ENCODE measurements around the gene MAPK10.
"Not testable (repeated sequence)": the region's sequence is repeated elsewhere in the genome, so short reads cannot be mapped to it uniquely, and the experiment has no call there.

Gene MAPK10

GRCh38 chr4:86346320-86346719, 13.5 kb downstream of the MAPK10 start:
- FAIRE-seq (no peak), DNase-seq (ENCODE audit: extremely low spot score, insufficient read length, low read depth) (no peak)

DNA sequence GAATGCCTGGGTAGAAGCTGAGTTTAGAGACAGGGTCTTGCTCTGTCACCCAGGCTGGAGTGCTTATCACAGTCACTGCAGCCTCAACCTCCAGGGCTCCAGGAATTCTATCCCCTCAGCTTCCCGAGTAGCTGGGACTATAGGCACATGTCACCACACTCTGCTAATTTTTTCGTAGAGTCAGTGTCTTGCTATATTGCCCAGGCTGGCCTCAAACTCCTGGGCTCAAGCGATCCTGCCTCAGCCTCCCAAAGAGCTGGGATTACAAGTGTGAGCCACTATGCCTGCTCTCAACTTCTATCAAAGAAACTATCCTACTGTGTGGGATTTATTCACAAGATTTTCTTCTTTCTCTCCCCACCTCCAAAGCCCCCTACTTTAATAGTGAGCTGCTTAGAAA, 15.7 kb downstream of the MAPK10 start:
- FAIRE-seq (no peak), DNase-seq (ENCODE audit: extremely low spot score, insufficient read length, low read depth) (no peak)

- DNase-seq (ENCODE audit: extremely low spot score, insufficient read length, low read depth), result no peak
- no peak for FAIRE-seq
Observed at GRCh38 chr4:86338989-86339388, 20.9 kb downstream of the MAPK10 start.

DNA sequence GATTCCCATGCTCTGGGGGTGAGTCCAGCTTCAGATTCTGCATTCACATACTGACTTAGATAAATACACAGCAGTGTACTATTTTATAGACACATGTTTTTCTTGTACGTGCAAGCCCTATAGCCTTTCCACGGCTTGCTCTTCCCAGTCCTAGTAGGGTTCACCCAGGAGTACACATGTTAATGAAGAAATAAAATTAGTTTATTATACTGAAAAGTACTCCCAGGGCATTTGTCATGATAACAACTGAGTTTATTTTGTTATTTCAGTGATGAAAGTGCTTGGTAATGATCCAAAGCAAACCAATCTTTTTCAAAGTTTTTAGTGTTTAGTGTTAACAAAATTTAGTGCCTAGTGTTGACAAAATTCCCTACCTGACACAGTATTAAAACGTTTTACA, 21.3 kb downstream of the MAPK10 start:
- DNase-seq (ENCODE audit: extremely low spot score, insufficient read length, low read depth) (no peak), FAIRE-seq (no peak)

GRCh38 chr4:86334020-86334750, 25.7 kb downstream of the MAPK10 start:
- no peak for DNase-seq (ENCODE audit: extremely low spot score, insufficient read length, low read depth)
- no peak for FAIRE-seq

DNA sequence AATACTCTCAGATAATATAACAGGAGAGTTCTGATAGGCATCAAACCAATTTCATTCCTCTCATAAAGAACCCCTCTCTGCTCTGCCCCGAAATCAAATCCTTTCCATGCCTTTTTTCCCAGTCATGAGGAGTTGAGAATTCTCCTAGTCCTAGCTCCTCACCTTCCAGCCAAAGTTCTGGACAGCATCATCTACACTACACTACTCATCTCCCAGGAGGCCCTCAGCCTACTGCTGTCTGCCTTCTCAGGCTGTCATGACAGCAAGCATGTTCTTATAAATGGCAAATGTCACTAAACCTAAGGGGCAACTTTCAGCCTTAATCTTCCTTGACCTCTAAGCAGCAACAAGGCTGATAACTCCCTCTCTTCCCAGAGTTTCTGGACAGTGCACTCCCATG, 26.6 kb downstream of the MAPK10 start:
- DNase-seq (ENCODE audit: extremely low spot score, insufficient read length, low read depth) (no peak), FAIRE-seq (no peak)

- DNase-seq (ENCODE audit: extremely low spot score, insufficient read length, low read depth) (no peak), FAIRE-seq (no peak)
Observed at GRCh38 chr4:86330961-86331742, 28.7 kb downstream of the MAPK10 start.

DNA sequence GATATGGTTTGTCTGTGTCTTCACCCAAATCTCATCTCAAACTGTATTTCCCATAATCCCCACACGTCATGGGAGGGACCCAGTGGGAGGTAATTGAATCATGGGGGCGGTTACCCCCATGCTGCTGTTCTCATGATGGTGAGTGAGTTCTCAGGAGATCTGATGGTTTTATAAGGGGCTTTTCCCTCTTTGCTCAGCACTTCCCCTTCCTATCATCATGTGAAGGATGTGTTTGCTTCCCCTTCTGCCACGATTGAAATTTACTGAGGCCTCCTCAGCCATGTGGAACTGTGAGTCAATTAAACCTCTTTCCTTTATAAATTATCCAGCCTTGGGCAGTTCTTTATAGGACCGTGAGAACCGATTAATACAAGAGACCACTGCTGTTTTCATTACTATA, 29.4 kb downstream of the MAPK10 start:
- not testable (repeated sequence) for FAIRE-seq; DNase-seq (ENCODE audit: extremely low spot score, insufficient read length, low read depth)

DNA sequence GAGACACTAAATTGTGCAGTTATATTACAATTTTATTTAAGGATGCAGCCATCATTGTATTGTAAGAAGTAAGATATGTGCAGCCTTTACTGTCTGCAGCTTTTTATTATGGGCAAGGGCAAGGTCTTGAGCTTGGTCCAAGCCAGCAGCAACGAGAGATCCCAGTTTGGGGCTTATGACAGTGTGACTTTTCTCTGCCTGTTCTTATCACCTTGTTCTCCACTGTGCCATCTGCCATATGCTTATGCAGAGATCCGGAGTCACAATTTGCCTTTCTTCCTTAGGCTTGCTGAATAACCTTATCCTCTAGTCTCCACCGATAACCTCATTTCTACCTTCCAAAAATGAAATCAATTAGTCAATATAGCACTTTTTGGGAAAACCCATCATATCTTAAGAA, 30.4 kb downstream of the MAPK10 start:
- DNase-seq (ENCODE audit: extremely low spot score, insufficient read length, low read depth) (no peak), FAIRE-seq (no peak)

GRCh38 chr4:86326400-86326799, 33.5 kb downstream of the MAPK10 start:
- no peak for FAIRE-seq
- no peak for DNase-seq (ENCODE audit: extremely low spot score, insufficient read length, low read depth)

DNA sequence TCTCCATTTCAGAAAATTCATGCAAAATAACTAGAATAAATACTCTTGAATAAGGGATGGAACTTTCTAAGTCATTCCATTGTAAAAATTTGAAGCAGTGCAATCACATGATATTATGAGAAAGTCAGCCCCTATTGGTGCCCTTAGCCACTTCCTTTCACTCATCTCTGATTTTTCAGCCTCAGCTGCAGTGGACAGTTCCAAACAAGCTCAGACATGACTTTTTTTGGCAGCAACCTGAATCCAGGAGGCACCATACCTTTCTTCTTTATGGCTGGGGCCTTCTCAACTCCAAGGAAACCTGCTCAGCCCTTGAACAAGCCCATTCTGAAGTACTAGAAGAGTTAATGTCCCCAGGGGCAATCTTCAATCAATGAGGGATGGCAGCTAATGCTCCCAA, 40.5 kb downstream of the MAPK10 start:
- DNase-seq (ENCODE audit: extremely low spot score, insufficient read length, low read depth), result no peak
- no peak for FAIRE-seq

DNA sequence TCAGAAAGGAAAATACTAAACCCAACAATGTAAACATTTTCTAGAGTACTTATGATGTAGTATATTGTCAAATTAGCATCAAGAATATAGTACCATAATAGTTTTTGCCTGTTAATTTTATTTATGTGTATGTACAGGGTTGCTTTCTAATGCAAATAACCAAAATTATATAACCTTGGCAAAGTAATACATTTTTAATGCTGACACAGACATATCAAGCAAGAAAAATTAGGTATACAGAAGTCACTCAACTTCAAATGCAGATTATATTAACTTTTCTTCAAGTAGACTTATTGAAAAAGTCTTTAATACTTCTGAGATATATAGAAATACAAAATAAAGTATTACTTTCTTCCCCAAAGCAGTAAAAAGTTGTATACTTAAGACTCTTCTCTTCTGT, 44.3 kb downstream of the MAPK10 start:
- no peak for DNase-seq (ENCODE audit: extremely low spot score, insufficient read length, low read depth)
- no peak for FAIRE-seq

DNA sequence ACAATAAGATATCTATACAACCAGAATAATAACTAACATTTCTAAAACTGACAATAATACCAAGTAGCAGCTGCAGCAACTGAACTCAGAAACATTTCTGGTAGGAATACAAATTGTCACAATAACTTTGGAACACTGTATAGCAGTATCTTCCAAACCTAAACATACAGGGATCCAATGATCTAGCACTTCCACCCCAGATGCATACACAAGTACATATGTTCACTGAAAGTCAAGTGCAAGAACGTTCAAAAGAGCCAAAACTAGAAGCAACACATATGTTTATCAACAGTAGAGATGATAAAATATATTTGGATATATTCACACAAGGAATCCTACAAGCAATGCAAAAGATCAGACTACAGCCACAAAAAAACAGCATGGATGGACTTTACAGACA, 46.2 kb downstream of the MAPK10 start:
- no peak for FAIRE-seq
- DNase-seq (ENCODE audit: extremely low spot score, insufficient read length, low read depth), result no peak

- FAIRE-seq, result no peak
- DNase-seq (ENCODE audit: extremely low spot score, insufficient read length, low read depth), result no peak
Observed at GRCh38 chr4:86307432-86307831, 52.4 kb downstream of the MAPK10 start.

DNA sequence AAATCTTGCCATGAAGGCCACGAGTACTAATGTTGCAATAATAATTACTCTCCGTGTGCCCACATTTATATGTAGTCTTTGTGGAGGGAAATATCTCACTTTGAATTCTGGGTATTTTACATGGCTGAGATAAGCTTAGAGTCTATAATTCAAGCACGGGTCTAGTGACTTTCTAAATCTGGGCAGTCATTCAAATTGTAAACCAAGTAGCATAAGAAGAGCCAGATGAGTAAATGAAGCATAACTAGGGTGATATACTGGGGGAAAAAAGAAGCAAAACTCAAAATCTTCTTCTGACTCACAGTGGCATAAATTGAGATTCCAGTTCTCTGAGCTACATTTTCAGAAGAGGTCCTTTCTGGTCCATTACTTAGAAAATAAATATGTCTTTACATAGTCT, 53.0 kb downstream of the MAPK10 start:
- DNase-seq (ENCODE audit: extremely low spot score, insufficient read length, low read depth) (no peak), FAIRE-seq (no peak)

DNA sequence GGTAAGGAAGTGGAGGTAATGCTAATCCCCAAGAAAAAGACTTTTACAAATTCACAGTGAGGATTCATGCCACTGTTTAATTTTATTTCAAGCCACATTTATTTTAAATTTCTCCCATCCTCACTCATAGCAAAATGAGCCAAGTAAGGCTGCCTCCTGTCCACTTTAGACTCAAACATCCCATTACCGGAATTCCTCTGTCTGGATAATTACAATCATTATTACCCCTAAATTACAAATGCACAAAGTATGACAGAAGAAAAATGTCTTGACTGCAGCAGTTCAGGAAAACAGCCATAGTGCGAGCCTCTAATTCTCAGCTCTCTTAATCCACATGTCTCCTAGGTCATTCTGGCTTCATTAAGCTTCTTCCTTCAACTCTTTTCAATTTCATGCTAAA, 57.0 kb downstream of the MAPK10 start:
- FAIRE-seq (no peak), DNase-seq (ENCODE audit: extremely low spot score, insufficient read length, low read depth) (no peak)

DNA sequence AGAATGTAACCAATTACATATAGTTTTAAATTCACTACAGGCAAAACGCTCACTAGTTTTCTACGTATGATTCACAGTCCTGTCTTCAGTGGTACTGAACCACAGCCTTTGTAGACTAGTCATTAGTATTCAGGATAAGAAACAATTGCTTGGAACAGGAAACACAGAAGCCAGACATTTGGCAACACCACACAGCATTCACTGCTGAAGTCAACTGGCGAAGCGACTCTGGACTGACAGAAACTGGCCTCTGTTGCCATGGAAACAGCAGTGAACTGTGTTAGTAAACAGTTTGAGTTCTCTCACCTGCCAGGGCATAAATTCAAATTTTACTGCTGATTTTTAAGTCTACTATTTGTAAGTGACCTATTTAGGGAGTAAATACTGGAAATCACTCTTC, 57.6 kb downstream of the MAPK10 start:
- DNase-seq (ENCODE audit: extremely low spot score, insufficient read length, low read depth) (no peak), FAIRE-seq (no peak)

GRCh38 chr4:86300516-86300915, 59.3 kb downstream of the MAPK10 start:
- no peak for FAIRE-seq
- no peak for DNase-seq (ENCODE audit: extremely low spot score, insufficient read length, low read depth)

GRCh38 chr4:86296865-86297264, 63.0 kb downstream of the MAPK10 start:
- FAIRE-seq, result no peak
- no peak for DNase-seq (ENCODE audit: extremely low spot score, insufficient read length, low read depth)

- DNase-seq (ENCODE audit: extremely low spot score, insufficient read length, low read depth), result no peak
- no peak for FAIRE-seq
Observed at GRCh38 chr4:86294883-86295282, 65.0 kb downstream of the MAPK10 start.

DNA sequence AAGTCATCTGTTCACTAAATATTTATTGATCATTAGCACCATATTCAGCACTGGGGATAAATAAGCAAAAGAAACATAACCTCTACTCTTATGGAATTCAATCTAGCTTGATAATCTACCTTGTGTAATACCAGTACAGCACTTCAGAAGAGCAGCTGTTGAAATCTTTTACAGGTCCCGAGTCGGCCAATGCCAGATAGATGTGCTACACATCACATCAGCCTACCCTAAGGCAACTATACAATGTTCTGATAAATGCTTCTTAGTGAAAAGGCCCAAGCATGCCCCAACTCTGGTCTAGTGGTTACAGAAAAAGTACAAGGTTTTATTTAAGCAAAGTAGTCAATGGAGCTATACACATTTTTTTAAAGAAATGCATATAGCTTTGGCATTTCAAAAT, 68.7 kb downstream of the MAPK10 start:
- no peak for DNase-seq (ENCODE audit: extremely low spot score, insufficient read length, low read depth)
- FAIRE-seq, result no peak

DNA sequence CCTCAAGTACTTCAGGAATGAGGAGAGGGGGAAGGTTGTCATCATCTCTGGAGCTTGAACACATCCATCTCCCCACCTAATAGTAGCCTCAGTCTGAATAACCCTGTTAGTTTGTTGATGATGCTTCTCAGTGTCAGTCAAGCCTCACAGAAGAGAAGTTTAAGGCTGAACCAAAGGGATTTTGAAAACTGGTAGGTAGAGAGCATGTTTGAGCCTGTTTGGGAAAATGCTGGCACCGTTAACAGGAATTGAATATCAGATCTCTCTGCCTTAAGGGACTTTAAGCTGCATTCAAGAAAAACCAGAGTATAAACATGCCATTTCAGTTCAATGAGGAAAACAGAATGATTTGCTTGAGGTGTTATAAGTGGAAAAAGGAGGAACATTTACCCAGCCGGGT, 73.1 kb downstream of the MAPK10 start:
- FAIRE-seq (no peak), DNase-seq (ENCODE audit: extremely low spot score, insufficient read length, low read depth) (no peak)

All from GM18507 (cell line).